HCT116 (cell line): ENCODE data around the gene CASK. TPM values are rescaled to one million over a fixed set of nuclear protein-coding genes. Genes with fewer than 3 reads are reported as not detected.

ENCODE experiments used
- ATAC-seq: fragments of 200-7000 bp; cut with Tn5 transposase; 2 replicates; pipeline ENCODE4 v1.9.1; 2020; ENCODE audit warnings: mild to moderate bottlenecking, moderate library complexity
- BruUV-seq: library from RNA; stranded (reverse); fragments of 400-500 nt; replicated peaks from 2 replicates; lab custom pipeline; 2021; lab: Mats Ljungman, UMichigan
- CTCF ChIA-PET: fragments of 300-600 bp; sonication (Branson Sonifier 250); formaldehyde crosslinking; loops from one replicate; lab custom pipeline; 2021; ENCODE audit warnings: antibody characterized with exemption; lab: Charles Lee
- POLR2A ChIA-PET: fragments of 300-600, 350-600 bp; sonication (Branson Sonifier 250); formaldehyde crosslinking; loops from one replicate; lab custom pipeline; 2021; ENCODE audit warnings: antibody characterized with exemption; lab: Charles Lee
- RAD21 ChIA-PET, 2 experiments: fragments of 300-600 bp; sonication (Branson Sonifier 250); formaldehyde crosslinking; loops; one replicate each; lab custom pipeline; 2023; ENCODE audit warnings: low total read pairs in 2 of 2; ENCODE audit not compliant: uncharacterized antibody in 2 of 2, unreplicated experiment in 2 of 2, low non-redundant PET in 1 of 2; lab: Charles Lee
- DNase-seq: peaks from one replicate; pipeline ENCODE4 v3.0.0-alpha.2; 2010; ENCODE audit warnings: low read depth, low spot score
- H2AFZ ChIP-seq: fragments of 200-600 bp; shearing (Covaris generic), sonication (generic); 2 replicates; pipeline ENCODE4 v1.6.1; 2017; ENCODE audit warnings: low read depth, mixed run types, mixed read lengths, antibody characterized with exemption, low read length; ENCODE audit not compliant: poor library complexity, severe bottlenecking
- H3K27ac ChIP-seq: 2 replicates; pipeline ENCODE4 v1.5.1; 2012; ENCODE audit warnings: low read depth, low read length
- H3K27me3 ChIP-seq: fragments of 200-600 bp; sonication (generic); 2 replicates; pipeline ENCODE4 v1.6.1; 2016; ENCODE audit warnings: mixed run types, low read length, mixed read lengths; ENCODE audit not compliant: insufficient read depth
- H3K36me3 ChIP-seq, 2 experiments: fragments of 200-500 bp in 1 of 2; fragments of 200-600 bp in 1 of 2; sonication (Bioruptor generic) in 1 of 2; sonication (generic) in 1 of 2; 2 replicates each; pipeline versions ENCODE4 v1.5.1 to v1.6.1; 2014 to 2016; ENCODE audit warnings: low read length in 2 of 2, inconsistent platforms in 1 of 2, mixed read lengths in 1 of 2, mixed run types in 1 of 2; ENCODE audit not compliant: insufficient read depth in 2 of 2, control insufficient read depth in 1 of 2
- H3K4me1 ChIP-seq, 2 experiments: fragments of 200-600 bp in 1 of 2; sonication (generic) in 1 of 2; 2 replicates each; pipeline versions ENCODE4 v1.5.1 to v1.6.1; 2012 to 2017; ENCODE audit warnings: low read length in 2 of 2, inconsistent platforms in 1 of 2, mild to moderate bottlenecking in 1 of 2, mixed read lengths in 1 of 2, mixed run types in 1 of 2, moderate library complexity in 1 of 2; ENCODE audit not compliant: insufficient read depth in 2 of 2, control insufficient read depth in 1 of 2
- H3K4me2 ChIP-seq: fragments of 200-600 bp; sonication (generic); 2 replicates; pipeline ENCODE4 v1.6.1; 2017; ENCODE audit warnings: mixed run types, low read length, mixed read lengths
- H3K4me3 ChIP-seq, 2 experiments: fragments of 200-600 bp in 1 of 2; sonication (generic) in 1 of 2; replicated peaks in 1 of 2; 2 replicates each; pipeline ENCODE4 v1.5.1; 2011 to 2016; ENCODE audit warnings: low read length in 2 of 2, control low read depth in 1 of 2, low read depth in 1 of 2, mild to moderate bottlenecking in 1 of 2, mixed read lengths in 1 of 2, mixed run types in 1 of 2
- H3K79me2 ChIP-seq: fragments of 200-600 bp; sonication (generic); 2 replicates; pipeline ENCODE4 v1.6.1; 2017; ENCODE audit warnings: mild to moderate bottlenecking, mixed run types, low read length, moderate library complexity, mixed read lengths; ENCODE audit not compliant: insufficient read depth
- H3K9ac ChIP-seq: fragments of 200-600 bp; sonication (generic); 2 replicates; pipeline ENCODE4 v1.6.1; 2016; ENCODE audit warnings: low read length, mixed read lengths
- H3K9me2 ChIP-seq: fragments of 200-600 bp; sonication (generic), shearing (Covaris generic); 2 replicates; pipeline ENCODE4 v1.6.1; 2017; ENCODE audit warnings: mixed run types, mild to moderate bottlenecking, moderate library complexity; ENCODE audit not compliant: insufficient read depth
- H3K9me3 ChIP-seq, 2 experiments: fragments of 200-500 bp in 1 of 2; fragments of 200-600 bp in 1 of 2; sonication (Bioruptor generic) in 1 of 2; sonication (generic) in 1 of 2; 2 replicates each; pipeline ENCODE4 v1.6.1; 2014 to 2017; ENCODE audit warnings: low read length in 2 of 2, mixed read lengths in 2 of 2, inconsistent platforms in 1 of 2, low read depth in 1 of 2, mild to moderate bottlenecking in 1 of 2, mixed run types in 1 of 2, moderate library complexity in 1 of 2; ENCODE audit not compliant: control insufficient read depth in 1 of 2, insufficient read depth in 1 of 2
- H4K20me1 ChIP-seq: fragments of 200-600 bp; sonication (generic), shearing (Covaris generic); 2 replicates; pipeline ENCODE4 v1.6.1; 2017; ENCODE audit warnings: mixed run types, mild to moderate bottlenecking, moderate library complexity; ENCODE audit not compliant: insufficient read depth
- CBX3 ChIP-seq: IDR thresholded peaks from 2 replicates; pipeline ENCODE4 v1.6.1; 2012; ENCODE audit warnings: low read depth
- CEBPB ChIP-seq: IDR thresholded peaks from 2 replicates; pipeline ENCODE4 v1.6.1; 2012; ENCODE audit warnings: low read depth
- ELF1 ChIP-seq: IDR thresholded peaks from 2 replicates; pipeline ENCODE4 v1.6.1; 2012; ENCODE audit warnings: low read depth, borderline replicate concordance
- EZH2phosphoT487 ChIP-seq: fragments of 200-600 bp; IDR thresholded peaks from 2 replicates; pipeline ENCODE4 v1.6.1; 2018; ENCODE audit warnings: antibody characterized with exemption, borderline replicate concordance
- FOSL1 ChIP-seq: IDR thresholded peaks from 2 replicates; pipeline ENCODE4 v1.6.1; 2012; ENCODE audit warnings: low read depth
- JUND ChIP-seq: IDR thresholded peaks from 2 replicates; pipeline ENCODE4 v1.6.1; 2012
- POLR2AphosphoS5 ChIP-seq: IDR thresholded peaks from 2 replicates; pipeline ENCODE4 v1.6.1; 2011; ENCODE audit warnings: mild to moderate bottlenecking, low read depth, low read length, moderate library complexity
- RAD21 ChIP-seq: IDR thresholded peaks from 2 replicates; pipeline ENCODE4 v1.6.1; 2012; ENCODE audit warnings: low read depth, mild to moderate bottlenecking
- SIN3A ChIP-seq: IDR thresholded peaks from 2 replicates; pipeline ENCODE4 v1.6.1; 2012; ENCODE audit warnings: low read depth
- SP1 ChIP-seq: IDR thresholded peaks from 2 replicates; pipeline ENCODE4 v1.6.1; 2012; ENCODE audit warnings: low read depth
- SRF ChIP-seq: IDR thresholded peaks from 2 replicates; pipeline ENCODE4 v1.6.1; 2012; ENCODE audit warnings: low read depth
- TCF7L2 ChIP-seq: IDR thresholded peaks from 2 replicates; pipeline ENCODE4 v1.7.0; 2011; ENCODE audit warnings: borderline replicate concordance, inconsistent platforms; ENCODE audit not compliant: insufficient read depth, insufficient read length; ENCODE audit errors: extremely low read depth
- ZBTB33 ChIP-seq: IDR thresholded peaks from 2 replicates; pipeline ENCODE4 v1.6.1; 2011; ENCODE audit warnings: mild to moderate bottlenecking, low read length, moderate library complexity; ENCODE audit not compliant: insufficient replicate concordance; ENCODE audit errors: extremely low read depth
- ZFX ChIP-seq: fragments of 450-650 bp; IDR thresholded peaks from 2 replicates; pipeline ENCODE4 v1.6.1; 2017
- ZNF274 ChIP-seq: fragments of 200-500 bp; sonication (Bioruptor generic); IDR thresholded peaks from 2 replicates; pipeline ENCODE4 v1.6.1; 2014; ENCODE audit warnings: mild to moderate bottlenecking, low read depth, low read length, inconsistent platforms
- intact Hi-C: fragments of 100-400 bp; cut with micrococcal nuclease; formaldehyde crosslinking; loops from 2 replicates; pipeline ENCODE4 v1.10.0; 2022
- total RNA-seq: library from RNA; stranded (reverse); gene quantifications from one replicate; pipeline ENCODE4 v1.2.1, GENCODE V29; 2021; ENCODE audit not compliant: unreplicated experiment
- TF ChIP-seq, protein P1 (sequence below): IDR thresholded peaks from 2 replicates; pipeline ENCODE4 v1.6.1; 2012
- TF ChIP-seq, protein P2 (sequence below): IDR thresholded peaks from 2 replicates; pipeline ENCODE4 v1.6.1; 2012
- TF ChIP-seq, protein P3 (sequence below): IDR thresholded peaks from 2 replicates; pipeline ENCODE4 v1.6.1; 2012; ENCODE audit warnings: low read depth

The CASK gene
- total RNA-seq, 1 experiment from 2014 or later = 39.0 TPM

DNA sequence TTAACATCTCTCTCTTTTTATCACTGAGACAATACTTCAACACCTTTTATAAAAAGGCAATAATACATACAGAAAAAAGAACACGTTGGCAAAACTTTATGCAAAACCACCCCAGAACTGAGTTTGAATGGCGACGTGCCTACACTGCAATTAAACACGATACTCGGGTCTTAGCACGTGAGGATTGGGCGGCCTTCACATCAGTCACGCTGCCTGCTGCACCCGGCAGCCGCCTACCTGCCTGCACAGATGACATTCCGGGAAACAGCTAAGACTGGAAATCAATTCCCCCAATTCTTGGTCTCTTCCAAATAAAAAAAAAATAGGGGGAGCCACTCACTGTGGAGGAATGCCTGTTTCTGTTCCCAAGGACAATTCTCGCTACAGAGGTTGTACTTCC lies 408.0 kb downstream of the CASK start:
- POLR2A ChIA-PET = no interaction called here
- no peaks in the 10 kb centered on the region for H3K9me2 ChIP-seq
- H3K4me3 ChIP-seq = no peak overlapping the region
- CTCF ChIA-PET = no interaction called here
- H3K4me1 ChIP-seq = no peaks in the 10 kb centered on the region
- no peaks in the 10 kb centered on the region for H3K9me3 ChIP-seq
- no peak overlapping the region for H3K9ac ChIP-seq
- no peaks in the 10 kb centered on the region for H3K27me3 ChIP-seq
- H3K27ac ChIP-seq = no peak overlapping the region
- RAD21 ChIA-PET = no interaction called here
- H4K20me1 ChIP-seq = no peaks in the 10 kb centered on the region
- no peak overlapping the region for H2AFZ ChIP-seq
- no peak for TF ChIP-seq FOSL1
- no peak for TF ChIP-seq JUND
- no peak for TF ChIP-seq ELF1
- no peak for TF ChIP-seq SRF
- TF ChIP-seq SP1 = no peak
- TF ChIP-seq, protein P1, sequence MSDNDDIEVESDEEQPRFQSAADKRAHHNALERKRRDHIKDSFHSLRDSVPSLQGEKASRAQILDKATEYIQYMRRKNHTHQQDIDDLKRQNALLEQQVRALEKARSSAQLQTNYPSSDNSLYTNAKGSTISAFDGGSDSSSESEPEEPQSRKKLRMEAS = no peak
- TF ChIP-seq, protein P2, sequence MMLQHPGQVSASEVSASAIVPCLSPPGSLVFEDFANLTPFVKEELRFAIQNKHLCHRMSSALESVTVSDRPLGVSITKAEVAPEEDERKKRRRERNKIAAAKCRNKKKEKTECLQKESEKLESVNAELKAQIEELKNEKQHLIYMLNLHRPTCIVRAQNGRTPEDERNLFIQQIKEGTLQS = no peak
- no peak for TF ChIP-seq CEBPB
- TF ChIP-seq RAD21 = no peak
- TF ChIP-seq POLR2AphosphoS5 = no peak
- no peak for TF ChIP-seq ZNF274
- TF ChIP-seq, all 23 proteins: peak for 0
- ATAC-seq (no peak), DNase-seq (no peak)
- Histone ChIP-seq H3K36me3 (no peaks in the 10 kb centered on the region), H3K4me2 (no peak overlapping the region), H3K79me2 (no peaks in the 10 kb centered on the region)
- intact Hi-C loops = no loop called here
- no TSS peak for BruUV-seq

- DNase-seq (no peak), ATAC-seq (no peak)
- no peaks in the 10 kb centered on the region for H3K36me3 ChIP-seq
- no TSS peak for BruUV-seq
- no peaks in the 10 kb centered on the region for H3K27me3 ChIP-seq
- H3K27ac ChIP-seq = no peak overlapping the region
- H3K9me2 ChIP-seq = no peaks in the 10 kb centered on the region
- no peaks in the 10 kb centered on the region for H4K20me1 ChIP-seq
- ChIA-PET RAD21 (no interaction called here), POLR2A (no interaction called here), CTCF (no interaction called here)
- H3K9ac ChIP-seq = no peak overlapping the region
- H3K79me2 ChIP-seq = no peaks in the 10 kb centered on the region
- no peak overlapping the region for H3K4me2 ChIP-seq
- H3K9me3 ChIP-seq = no peaks in the 10 kb centered on the region
- no peak overlapping the region for H3K4me3 ChIP-seq
- intact Hi-C loops = no loop called here
- no peak overlapping the region for H2AFZ ChIP-seq
- no peaks in the 10 kb centered on the region for H3K4me1 ChIP-seq
- TF ChIP-seq POLR2AphosphoS5 (no peak), ELF1 (no peak), TCF7L2 (no peak), CBX3 (no peak), EZH2phosphoT487 (no peak), RAD21 (no peak), ZBTB33 (no peak), SIN3A (no peak), ZFX (no peak)
- TF ChIP-seq, protein P3, sequence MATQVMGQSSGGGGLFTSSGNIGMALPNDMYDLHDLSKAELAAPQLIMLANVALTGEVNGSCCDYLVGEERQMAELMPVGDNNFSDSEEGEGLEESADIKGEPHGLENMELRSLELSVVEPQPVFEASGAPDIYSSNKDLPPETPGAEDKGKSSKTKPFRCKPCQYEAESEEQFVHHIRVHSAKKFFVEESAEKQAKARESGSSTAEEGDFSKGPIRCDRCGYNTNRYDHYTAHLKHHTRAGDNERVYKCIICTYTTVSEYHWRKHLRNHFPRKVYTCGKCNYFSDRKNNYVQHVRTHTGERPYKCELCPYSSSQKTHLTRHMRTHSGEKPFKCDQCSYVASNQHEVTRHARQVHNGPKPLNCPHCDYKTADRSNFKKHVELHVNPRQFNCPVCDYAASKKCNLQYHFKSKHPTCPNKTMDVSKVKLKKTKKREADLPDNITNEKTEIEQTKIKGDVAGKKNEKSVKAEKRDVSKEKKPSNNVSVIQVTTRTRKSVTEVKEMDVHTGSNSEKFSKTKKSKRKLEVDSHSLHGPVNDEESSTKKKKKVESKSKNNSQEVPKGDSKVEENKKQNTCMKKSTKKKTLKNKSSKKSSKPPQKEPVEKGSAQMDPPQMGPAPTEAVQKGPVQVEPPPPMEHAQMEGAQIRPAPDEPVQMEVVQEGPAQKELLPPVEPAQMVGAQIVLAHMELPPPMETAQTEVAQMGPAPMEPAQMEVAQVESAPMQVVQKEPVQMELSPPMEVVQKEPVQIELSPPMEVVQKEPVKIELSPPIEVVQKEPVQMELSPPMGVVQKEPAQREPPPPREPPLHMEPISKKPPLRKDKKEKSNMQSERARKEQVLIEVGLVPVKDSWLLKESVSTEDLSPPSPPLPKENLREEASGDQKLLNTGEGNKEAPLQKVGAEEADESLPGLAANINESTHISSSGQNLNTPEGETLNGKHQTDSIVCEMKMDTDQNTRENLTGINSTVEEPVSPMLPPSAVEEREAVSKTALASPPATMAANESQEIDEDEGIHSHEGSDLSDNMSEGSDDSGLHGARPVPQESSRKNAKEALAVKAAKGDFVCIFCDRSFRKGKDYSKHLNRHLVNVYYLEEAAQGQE = no peak
Measured at GRCh38 chrX:41514179-41514578, 409.2 kb downstream of the CASK start.
